ENCODE data around the gene NRBF2.
"Not testable (repeated sequence)": the region's sequence is repeated elsewhere in the genome, so short reads cannot be mapped to it uniquely, and the experiment has no call there.

Gene NRBF2

GRCh38 chr10:63133056-63133820 is at the start of gene NRBF2:
NRBF2 (plus strand) TSS chr10:63133328; CDS start chr10:63133471, 143 bp downstream.
- DNase-seq = peak; percentile 99

GRCh38 chr10:63083406-63083805 is 49.7 kb upstream of the NRBF2 start:
- not testable (repeated sequence) for DNase-seq

GRCh38 chr10:63083904-63084689 is 49.0 kb upstream of the NRBF2 start:
- peak; percentile 85 for DNase-seq

- DNase-seq = no peak
Measured at GRCh38 chr10:63084690-63085382, 48.3 kb upstream of the NRBF2 start.

GRCh38 chr10:63093227-63093626 is 39.9 kb upstream of the NRBF2 start:
- DNase-seq = no peak

- no peak for DNase-seq
Measured at GRCh38 chr10:63094405-63094804, 38.7 kb upstream of the NRBF2 start.

GRCh38 chr10:63094881-63095280 is 38.2 kb upstream of the NRBF2 start:
- no peak for DNase-seq

GRCh38 chr10:63099734-63100133 is 33.4 kb upstream of the NRBF2 start:
- DNase-seq = peak; percentile 32

GRCh38 chr10:63101091-63101490 is 32.0 kb upstream of the NRBF2 start:
- not testable (repeated sequence) for DNase-seq

- DNase-seq = not testable (repeated sequence)
Measured at GRCh38 chr10:63102279-63102883, 30.7 kb upstream of the NRBF2 start.

GRCh38 chr10:63103178-63103577 is 29.9 kb upstream of the NRBF2 start:
- not testable (repeated sequence) for DNase-seq

GRCh38 chr10:63103971-63104409 is 29.1 kb upstream of the NRBF2 start:
- DNase-seq = no peak

GRCh38 chr10:63105225-63106110 is 27.7 kb upstream of the NRBF2 start:
- DNase-seq = no peak

- DNase-seq = no peak
Measured at GRCh38 chr10:63106111-63106755, 26.9 kb upstream of the NRBF2 start.

- no peak for DNase-seq
Measured at GRCh38 chr10:63107943-63108437, 25.1 kb upstream of the NRBF2 start.

GRCh38 chr10:63110940-63111339 is 22.2 kb upstream of the NRBF2 start:
- no peak for DNase-seq

- no peak for DNase-seq
Measured at GRCh38 chr10:63114031-63114814, 18.9 kb upstream of the NRBF2 start.

- DNase-seq = no peak
Measured at GRCh38 chr10:63115732-63116383, 17.3 kb upstream of the NRBF2 start.

GRCh38 chr10:63116452-63117072 is 16.6 kb upstream of the NRBF2 start:
- DNase-seq = no peak
